Measurements from ENCODE around the gene FHIT. TPM values are rescaled to one million over a fixed set of nuclear protein-coding genes. Genes with fewer than 3 reads are reported as not detected.

FHIT gene
- total and polyA plus RNA-seq, 2 donors from 2014 or later = 20.2 to 61.2 TPM

DNA sequence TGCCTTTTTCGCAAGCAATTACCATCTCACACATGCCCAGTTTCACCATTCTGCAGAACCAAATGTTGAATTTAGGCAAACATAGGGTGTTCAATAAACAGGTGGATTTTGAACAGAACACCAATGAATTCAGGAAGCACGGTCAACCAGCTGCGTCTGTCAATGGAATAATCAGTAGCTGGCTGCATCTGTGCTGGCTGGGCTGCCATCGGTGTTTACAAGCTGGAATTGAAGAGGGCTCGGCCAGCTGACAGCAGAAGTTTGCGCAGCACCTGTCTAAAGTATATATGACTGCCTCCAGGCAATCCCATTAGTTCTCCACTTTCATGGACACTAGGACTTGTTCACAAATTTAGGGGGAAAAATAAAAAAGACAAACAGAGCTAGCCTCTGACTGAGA is 1205.0 kb downstream of the FHIT start:
- no peaks in the 10 kb centered on the region for H3K4me1 ChIP-seq (ENCODE audit: control insufficient read depth in 2 of 3, insufficient read depth in 2 of 3, low read depth in 1 of 3, low read length in 3 of 3)
- no peaks in the 10 kb centered on the region for H3K27me3 ChIP-seq (ENCODE audit: control insufficient read depth, insufficient read depth, low read length)
- DNase-seq (no peak), FAIRE-seq (no peak)
- intact Hi-C loops (cut with DNase I) = no loop called here
- TF ChIP-seq, protein P1, sequence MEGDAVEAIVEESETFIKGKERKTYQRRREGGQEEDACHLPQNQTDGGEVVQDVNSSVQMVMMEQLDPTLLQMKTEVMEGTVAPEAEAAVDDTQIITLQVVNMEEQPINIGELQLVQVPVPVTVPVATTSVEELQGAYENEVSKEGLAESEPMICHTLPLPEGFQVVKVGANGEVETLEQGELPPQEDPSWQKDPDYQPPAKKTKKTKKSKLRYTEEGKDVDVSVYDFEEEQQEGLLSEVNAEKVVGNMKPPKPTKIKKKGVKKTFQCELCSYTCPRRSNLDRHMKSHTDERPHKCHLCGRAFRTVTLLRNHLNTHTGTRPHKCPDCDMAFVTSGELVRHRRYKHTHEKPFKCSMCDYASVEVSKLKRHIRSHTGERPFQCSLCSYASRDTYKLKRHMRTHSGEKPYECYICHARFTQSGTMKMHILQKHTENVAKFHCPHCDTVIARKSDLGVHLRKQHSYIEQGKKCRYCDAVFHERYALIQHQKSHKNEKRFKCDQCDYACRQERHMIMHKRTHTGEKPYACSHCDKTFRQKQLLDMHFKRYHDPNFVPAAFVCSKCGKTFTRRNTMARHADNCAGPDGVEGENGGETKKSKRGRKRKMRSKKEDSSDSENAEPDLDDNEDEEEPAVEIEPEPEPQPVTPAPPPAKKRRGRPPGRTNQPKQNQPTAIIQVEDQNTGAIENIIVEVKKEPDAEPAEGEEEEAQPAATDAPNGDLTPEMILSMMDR (IDR thresholded peaks at IDR 0.05; ENCODE audit: borderline replicate concordance, extremely low read depth, insufficient read depth) = no peak
- H3K36me3 ChIP-seq (ENCODE audit: control insufficient read depth in 2 of 3, insufficient read depth in 3 of 3, low read length in 3 of 3) = no peaks in the 10 kb centered on the region
- no peak overlapping the region for H3K9ac ChIP-seq (ENCODE audit: low read length in 3 of 3)
- no peak overlapping the region for H3K27ac ChIP-seq (ENCODE audit: low read depth in 2 of 2, low read length in 2 of 2)
- H3K9me3 ChIP-seq (ENCODE audit: control insufficient read depth in 2 of 3, insufficient read depth in 1 of 3, low read length in 3 of 3) = no peaks in the 10 kb centered on the region
- H3K4me3 ChIP-seq (ENCODE audit: low read length in 3 of 3) = no peak overlapping the region

DNA sequence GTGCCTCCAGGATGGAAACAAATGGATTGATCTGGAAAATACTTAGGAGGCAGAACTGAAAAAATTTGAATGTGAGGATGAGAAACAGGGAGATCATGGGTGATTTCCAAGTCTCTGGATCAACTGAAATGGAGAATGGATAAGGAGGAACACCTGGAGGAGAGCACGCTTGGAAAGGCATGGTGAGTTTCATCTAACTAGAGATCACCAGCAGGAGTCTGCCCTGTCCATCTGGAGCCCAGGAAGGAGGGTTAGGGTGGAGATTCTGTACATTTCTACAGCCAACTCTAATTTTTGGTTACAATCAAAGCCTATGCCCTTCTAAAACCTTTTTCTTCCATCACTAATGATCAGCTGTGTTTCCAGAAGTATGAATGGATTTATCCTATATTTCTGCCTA is 1205.6 kb downstream of the FHIT start:
- Histone ChIP-seq H3K9ac (ENCODE audit: low read length in 3 of 3) (no peak overlapping the region), H3K27ac (ENCODE audit: low read depth in 2 of 2, low read length in 2 of 2) (no peak overlapping the region), H3K27me3 (ENCODE audit: control insufficient read depth, insufficient read depth, low read length) (no peaks in the 10 kb centered on the region), H3K4me1 (ENCODE audit: control insufficient read depth in 2 of 3, insufficient read depth in 2 of 3, low read depth in 1 of 3, low read length in 3 of 3) (no peaks in the 10 kb centered on the region), H3K9me3 (ENCODE audit: control insufficient read depth in 2 of 3, insufficient read depth in 1 of 3, low read length in 3 of 3) (no peaks in the 10 kb centered on the region), H3K36me3 (ENCODE audit: control insufficient read depth in 2 of 3, insufficient read depth in 3 of 3, low read length in 3 of 3) (no peaks in the 10 kb centered on the region), H3K4me3 (ENCODE audit: low read length in 3 of 3) (no peak overlapping the region)
- intact Hi-C loops (cut with DNase I) = no loop called here
- no peak for DNase-seq
- TF ChIP-seq, protein P1 (IDR thresholded peaks at IDR 0.05; ENCODE audit: borderline replicate concordance, extremely low read depth, insufficient read depth) = no peak
- FAIRE-seq = no peak

DNA sequence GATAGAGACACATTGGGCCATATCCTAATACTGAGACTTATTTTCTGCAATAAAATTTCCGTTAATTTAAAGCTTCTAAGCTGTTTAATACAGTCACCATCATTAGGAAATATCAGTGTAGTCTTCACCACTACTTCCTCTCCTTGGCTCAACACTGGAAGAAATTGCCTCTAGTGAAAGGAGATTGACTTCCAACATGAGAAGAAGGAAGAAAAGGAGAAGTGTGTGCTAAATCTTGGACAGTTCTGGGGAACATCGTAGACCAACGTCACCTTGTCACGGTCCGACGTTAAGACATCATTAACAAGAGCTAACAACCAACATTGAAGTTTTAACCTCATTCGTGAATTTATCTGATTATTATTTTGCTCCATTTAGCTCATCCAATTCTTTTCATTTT is 1214.4 kb downstream of the FHIT start:
- TF ChIP-seq, protein P1 (IDR thresholded peaks at IDR 0.05; ENCODE audit: borderline replicate concordance, extremely low read depth, insufficient read depth) = no peak
- no peak overlapping the region for H3K9ac ChIP-seq (ENCODE audit: low read length in 3 of 3)
- no peaks in the 10 kb centered on the region for H3K27me3 ChIP-seq (ENCODE audit: control insufficient read depth, insufficient read depth, low read length)
- H3K9me3 ChIP-seq (ENCODE audit: control insufficient read depth in 2 of 3, insufficient read depth in 1 of 3, low read length in 3 of 3) = no peaks in the 10 kb centered on the region
- H3K4me3 ChIP-seq (ENCODE audit: low read length in 3 of 3) = no peak overlapping the region
- no peak for DNase-seq
- no peaks in the 10 kb centered on the region for H3K4me1 ChIP-seq (ENCODE audit: control insufficient read depth in 2 of 3, insufficient read depth in 2 of 3, low read depth in 1 of 3, low read length in 3 of 3)
- FAIRE-seq = no peak
- H3K36me3 ChIP-seq (ENCODE audit: control insufficient read depth in 2 of 3, insufficient read depth in 3 of 3, low read length in 3 of 3) = no peaks in the 10 kb centered on the region
- intact Hi-C loops (cut with DNase I) = no loop called here
- H3K27ac ChIP-seq (ENCODE audit: low read depth in 2 of 2, low read length in 2 of 2) = no peak overlapping the region

DNA sequence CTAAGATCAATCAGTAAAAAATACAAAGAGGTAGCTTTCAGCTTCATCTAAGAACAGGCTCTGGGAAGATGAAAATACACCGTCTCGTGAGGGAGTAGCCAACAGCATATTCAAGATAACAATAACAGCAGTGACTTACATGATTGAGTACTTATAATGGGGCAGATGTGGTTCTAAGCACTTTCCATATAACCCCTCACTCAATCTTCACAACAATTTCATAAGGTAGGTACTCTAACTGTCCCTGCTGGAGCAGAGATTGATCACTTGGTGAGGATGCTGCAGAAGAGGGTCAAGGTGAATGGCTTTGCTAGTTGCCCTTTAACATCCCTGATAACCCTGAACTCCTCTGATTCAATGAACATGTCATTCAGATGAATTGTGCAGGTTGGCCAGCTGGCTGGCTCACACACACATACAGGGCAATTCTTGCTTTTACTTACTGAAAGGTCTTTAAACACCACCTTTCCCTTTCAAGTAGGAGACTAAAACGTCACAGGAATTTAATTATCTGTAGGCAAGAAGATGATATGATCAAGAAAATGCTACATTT is 1217.3 kb downstream of the FHIT start:
- Histone ChIP-seq H3K4me3 (ENCODE audit: low read length in 3 of 3) (no peak overlapping the region), H3K27ac (ENCODE audit: low read depth in 2 of 2, low read length in 2 of 2) (no peak overlapping the region), H3K9me3 (ENCODE audit: control insufficient read depth in 2 of 3, insufficient read depth in 1 of 3, low read length in 3 of 3) (no peaks in the 10 kb centered on the region), H3K27me3 (ENCODE audit: control insufficient read depth, insufficient read depth, low read length) (no peaks in the 10 kb centered on the region), H3K4me1 (ENCODE audit: control insufficient read depth in 2 of 3, insufficient read depth in 2 of 3, low read depth in 1 of 3, low read length in 3 of 3) (no peaks in the 10 kb centered on the region), H3K9ac (ENCODE audit: low read length in 3 of 3) (no peak overlapping the region), H3K36me3 (ENCODE audit: control insufficient read depth in 2 of 3, insufficient read depth in 3 of 3, low read length in 3 of 3) (no peaks in the 10 kb centered on the region)
- TF ChIP-seq, protein P1 (IDR thresholded peaks at IDR 0.05; ENCODE audit: borderline replicate concordance, extremely low read depth, insufficient read depth) = no peak
- no peak for DNase-seq
- intact Hi-C loops (cut with DNase I) = no loop called here
- FAIRE-seq = no peak

Measured in kidney (tissue), 14 donors.